HG03097 (cell line): Measurements from ENCODE around the gene SLC25A39.
A peak's percentile ranks its signal among the peaks of the same experiment; 100 is the strongest.

ENCODE experiments used
- ATAC-seq: cut with Tn5 transposase; IDR thresholded peaks from one replicate; pipeline ENCODE4 v1.9.1; 2021; ENCODE audit not compliant: unreplicated experiment, low FRiP score

Gene SLC25A39

GRCh38 chr17:44280392-44280937 is 44.2 kb downstream of the SLC25A39 start:
- ATAC-seq, result no peak

- ATAC-seq, result peak; percentile 77
These were observed 44.8 kb downstream of the SLC25A39 start for GRCh38 chr17:44279666-44280391.

- no peak for ATAC-seq
These were observed 45.3 kb downstream of the SLC25A39 start for GRCh38 chr17:44279346-44279665.

GRCh38 chr17:44277976-44278375 is 46.6 kb downstream of the SLC25A39 start:
- no peak for ATAC-seq

- no peak for ATAC-seq
These were observed 51.0 kb downstream of the SLC25A39 start for GRCh38 chr17:44273607-44274006.

- ATAC-seq, result no peak
These were observed 51.7 kb downstream of the SLC25A39 start for GRCh38 chr17:44272954-44273353.

- no peak for ATAC-seq
These were observed 52.2 kb downstream of the SLC25A39 start for GRCh38 chr17:44272321-44272951.
